NCI-H2171 treated with DMSO at 0.1 percent for 48 hours (cell line): Measurements from ENCODE around the gene BBC3.
"Not testable (repeated sequence)": the region's sequence is repeated elsewhere in the genome, so short reads cannot be mapped to it uniquely, and the experiment has no call there.

ENCODE experiments used
- DNase-seq: peaks from one replicate; lab custom pipeline; 2025; lab: John Stamatoyannopoulos, UW

Gene BBC3, protein sequence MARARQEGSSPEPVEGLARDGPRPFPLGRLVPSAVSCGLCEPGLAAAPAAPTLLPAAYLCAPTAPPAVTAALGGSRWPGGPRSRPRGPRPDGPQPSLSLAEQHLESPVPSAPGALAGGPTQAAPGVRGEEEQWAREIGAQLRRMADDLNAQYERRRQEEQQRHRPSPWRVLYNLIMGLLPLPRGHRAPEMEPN

DNA sequence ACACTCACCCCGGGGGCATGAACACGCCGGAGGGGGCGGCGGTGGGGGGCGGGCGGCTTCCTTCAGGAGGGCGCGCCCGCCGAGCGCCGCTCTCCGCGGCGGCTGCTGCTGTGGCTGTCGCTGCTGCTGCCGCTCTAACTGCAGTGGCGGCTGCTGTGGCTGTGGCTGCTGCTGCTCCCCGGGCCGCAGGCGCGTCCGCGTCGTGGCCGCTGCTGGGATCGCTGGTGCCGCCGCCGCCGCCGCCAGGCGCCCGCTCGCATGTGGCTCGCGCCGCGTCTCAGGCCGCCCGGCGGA is at the start of gene BBC3:
Gene BBC3, minus strand, starts transcription at position 279 of the 294 bp plus-strand sequence. CDS start 2,768 bp downstream, outside the sequence.
- DNase-seq: no peak

DNA sequence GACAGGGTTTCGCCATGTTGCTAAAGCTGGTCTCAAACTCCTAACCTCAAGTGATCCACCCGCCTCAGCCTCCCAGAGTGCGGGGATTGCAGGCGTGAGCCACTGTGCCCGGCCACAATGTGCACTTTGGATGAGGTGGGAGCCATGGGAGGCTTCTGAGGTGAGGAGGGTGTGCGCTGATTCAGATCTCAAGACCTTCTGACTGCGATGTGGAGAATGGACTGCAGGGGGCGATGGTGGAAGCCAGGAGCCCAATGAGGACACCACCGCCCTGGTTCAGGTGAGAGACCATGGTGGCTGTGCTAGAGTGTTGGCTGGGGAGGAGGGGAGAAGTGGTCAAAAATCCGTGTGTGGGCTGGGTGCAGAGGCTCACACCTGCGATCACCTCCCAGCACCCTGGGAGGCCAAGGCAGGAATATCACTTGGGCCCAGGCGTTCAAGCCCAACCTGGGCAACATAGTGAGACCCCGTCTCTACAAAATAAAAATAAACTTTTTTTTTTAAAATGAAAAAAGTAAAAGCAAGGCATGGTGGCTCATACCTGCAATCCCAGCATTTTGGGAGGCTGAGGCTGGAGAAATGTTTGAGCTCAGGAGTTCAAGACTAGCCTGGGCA is 49.3 kb upstream of the BBC3 start:
- DNase-seq: no peak

DNA sequence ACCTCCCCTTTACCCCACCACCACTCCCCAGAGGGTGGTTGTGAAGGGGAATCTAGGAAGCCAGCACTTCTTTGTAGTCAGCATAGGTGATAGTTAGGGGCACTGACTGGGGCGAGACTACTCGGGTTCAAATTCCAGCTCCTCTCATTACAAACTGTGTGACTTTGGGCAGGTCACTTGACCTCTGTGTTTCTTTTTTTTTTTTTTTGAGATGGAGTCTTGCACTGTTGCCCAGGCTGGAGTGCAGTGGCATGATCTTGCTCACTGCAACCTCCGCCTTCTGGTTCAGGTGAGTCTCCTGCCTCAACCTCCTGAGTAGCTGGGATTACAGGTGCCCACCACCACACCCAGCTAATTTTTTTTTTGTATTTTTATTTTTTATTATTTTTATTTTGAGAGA is 45.5 kb upstream of the BBC3 start:
- DNase-seq: not testable (repeated sequence)

DNA sequence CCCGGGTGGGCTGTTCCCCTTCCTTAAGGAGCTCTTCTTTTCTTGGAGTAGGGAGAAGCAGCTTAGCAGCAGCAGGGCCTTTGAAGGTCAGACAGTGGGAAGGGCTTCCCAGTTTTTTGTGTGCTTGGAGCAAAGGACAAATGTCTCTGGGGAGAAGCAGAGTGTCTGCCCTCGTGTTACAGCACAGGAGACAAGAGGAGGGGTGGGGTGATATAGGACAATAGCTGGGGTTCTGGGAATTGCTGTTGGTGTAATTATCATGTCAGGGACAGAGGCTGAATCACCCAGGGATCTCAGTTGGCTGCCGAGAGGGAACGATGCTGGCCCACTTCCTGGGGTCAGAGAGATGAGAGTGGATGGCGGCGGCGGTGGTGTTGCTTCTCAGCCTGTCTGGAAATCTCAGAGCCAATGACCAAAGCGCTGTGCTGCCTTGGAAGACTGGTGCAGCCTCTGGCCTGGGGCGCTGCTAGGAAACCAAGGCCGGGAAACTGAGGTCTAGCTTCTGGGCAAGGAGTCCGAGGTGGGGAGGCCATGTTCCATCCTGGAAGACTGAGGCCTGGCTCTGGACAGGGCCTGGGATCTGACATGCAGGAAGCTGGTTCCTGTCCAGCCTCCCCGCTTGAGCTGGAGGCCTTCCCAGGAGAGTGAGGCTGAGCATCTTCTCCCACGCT is 44.9 kb upstream of the BBC3 start:
- DNase-seq: peak; percentile 29

DNA sequence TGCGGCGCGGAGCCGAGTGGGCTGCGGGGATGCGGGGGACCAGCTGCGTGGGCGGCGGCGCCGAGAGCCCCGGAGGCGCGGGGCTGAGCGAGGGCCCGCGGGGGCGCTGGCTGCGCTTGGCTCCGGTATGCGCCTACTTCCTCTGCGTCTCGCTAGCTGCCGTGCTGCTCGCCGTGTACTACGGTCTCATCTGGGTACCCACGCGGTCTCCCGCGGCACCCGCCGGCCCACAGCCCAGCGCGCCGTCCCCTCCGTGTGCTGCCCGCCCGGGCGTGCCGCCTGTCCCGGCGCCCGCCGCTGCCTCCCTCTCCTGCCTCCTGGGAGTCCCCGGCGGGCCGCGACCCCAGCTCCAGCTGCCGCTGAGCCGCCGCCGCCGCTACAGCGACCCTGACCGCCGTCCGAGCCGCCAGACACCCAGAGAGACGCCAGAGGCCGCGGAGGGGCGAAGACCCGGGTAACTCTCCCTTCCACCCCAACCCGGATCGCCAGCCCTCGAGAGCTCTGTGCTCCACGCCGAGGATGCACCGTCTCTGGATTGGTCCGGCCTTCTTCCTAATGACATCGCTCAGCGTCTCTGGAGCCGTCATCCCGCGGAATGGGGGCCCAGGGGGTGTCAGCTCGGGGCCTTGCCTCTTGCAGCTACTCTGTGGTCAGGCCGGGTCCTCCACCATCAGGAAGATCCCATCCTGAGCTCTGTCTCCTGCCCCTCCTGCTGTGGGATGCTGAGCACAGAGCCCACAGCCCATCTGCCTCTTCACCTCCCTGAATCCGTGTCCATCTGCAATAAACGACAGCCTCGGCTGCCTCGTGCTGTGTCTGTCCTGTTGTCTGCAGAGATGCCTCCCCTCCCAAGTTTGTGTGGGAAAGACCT is 44.1 kb upstream of the BBC3 start:
- DNase-seq: peak; percentile 23

DNA sequence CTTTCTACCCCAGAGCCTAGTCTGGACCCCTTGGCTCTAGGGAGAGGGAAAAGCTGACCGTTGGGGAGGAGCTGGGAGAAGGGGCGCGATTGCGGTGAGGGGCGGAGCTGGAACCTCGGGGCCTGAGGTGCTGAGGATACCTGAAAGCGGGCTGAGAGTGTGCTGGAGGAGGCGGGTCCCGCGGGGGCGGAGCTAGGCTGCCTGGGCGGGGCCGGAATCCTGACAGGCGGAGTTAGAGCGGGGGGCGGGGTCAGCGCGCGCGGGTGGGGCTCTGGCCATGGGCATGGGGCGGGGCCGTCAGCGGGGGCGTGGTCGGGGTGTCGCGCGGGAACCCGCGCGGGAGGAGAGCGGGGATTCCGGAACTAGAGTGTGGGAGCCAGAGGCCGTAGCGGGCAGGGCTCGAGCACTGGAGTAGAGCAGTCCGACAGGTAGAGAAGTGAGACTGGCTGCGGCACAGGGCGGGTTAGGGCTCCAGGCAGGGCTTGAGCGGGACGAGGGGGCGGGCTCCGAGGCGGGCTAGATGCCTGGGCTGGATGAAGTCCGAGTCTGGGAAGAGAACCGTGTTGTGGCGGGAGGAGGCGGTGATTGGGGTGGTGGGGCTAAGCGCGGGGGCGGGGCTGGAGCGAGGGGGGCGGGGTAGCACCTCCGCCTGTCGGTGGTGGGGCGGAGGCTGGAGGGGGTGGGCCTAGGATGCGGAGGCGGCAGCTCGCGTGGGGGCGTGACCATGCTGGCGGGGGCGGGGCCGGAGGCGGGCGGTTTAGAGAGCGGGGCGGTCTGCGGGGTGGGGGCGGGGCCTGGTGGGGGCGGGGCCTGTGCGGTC is 43.3 kb upstream of the BBC3 start, which contains the start of gene INAFM1:
Gene INAFM1, plus strand, starts transcription at position 815 of the 820 bp plus-strand sequence. CDS start 35 bp downstream, outside the sequence.
- DNase-seq: peak; percentile 91

DNA sequence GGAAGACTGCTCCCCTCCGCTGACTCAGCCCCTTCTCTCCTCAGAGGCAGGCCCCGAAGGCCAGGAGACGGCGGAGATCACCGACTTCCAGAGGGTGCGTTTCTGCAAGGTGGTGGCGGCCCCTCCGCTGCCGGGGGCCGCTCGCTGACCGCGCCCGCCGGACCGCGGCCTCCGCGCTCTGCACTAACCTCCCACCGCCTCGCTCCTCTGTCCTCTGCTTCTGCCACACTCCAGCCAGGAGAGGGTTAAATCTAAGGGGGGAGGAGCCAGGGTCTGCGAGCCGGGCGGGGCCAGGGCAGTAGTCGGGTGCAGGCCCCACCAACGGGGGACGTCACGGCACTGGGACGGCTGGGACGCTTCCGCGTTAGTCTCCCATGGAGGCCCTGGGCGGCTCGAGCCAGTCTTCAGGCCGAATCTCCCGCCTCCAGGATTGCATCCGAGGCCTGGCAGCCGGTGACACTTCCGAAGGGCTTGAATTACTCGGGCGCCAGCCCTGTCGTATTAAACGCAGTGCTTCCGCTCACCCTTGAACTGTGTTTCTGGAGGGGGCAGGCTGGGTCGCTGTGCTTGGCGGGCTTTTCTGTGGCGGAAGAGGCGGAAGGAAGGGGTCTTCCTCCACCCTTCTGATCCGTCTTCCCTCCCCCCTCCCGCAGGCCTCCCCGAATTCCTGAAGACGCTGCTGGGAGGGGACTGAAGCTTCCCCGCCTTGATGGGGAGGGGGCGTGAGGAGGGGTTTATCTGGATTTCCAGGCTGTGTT is 42.5 kb upstream of the BBC3 start:
- DNase-seq: peak; percentile 89

DNA sequence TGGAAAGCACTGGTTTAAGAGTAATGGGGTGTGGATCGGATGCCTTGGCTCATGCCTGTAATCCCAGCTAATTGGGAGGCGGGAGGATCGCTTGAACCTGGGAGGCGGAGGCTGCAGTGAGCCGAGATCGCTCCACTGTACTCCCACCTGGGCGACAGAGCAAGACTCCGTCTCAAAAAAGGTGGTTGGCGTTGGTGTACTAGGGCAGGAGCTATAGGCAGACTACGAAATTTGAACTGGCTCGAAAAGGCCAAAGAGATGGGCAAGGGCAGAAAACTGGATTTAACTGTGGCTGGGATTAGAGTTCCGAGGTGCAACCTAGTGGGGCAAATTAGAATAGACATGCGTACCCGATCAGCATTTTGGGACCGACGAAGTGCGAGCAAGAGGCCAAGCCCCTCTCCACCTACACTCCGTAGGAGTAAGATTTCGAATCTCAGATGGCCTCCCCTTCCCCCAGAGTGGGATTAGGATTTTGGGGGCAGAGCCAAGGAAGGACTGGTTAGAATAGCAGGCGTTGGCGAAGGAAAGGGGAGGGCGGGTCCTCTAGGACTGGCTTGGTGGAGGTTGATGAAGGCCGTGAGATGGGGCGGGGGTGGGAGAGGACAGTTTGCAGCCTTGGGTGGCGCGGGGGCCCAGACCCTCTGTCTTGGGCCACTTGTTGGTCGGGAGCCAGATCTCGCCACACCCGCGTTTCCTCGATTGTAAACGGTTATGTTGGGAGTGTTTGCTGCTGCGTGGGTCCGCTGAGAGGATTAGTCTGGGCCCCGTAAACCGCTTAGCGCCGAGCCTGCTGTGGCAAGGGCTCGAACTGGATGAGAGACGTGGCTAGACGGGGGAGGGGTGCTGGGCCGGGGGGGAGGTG is 41.7 kb upstream of the BBC3 start:
- no peak for DNase-seq

DNA sequence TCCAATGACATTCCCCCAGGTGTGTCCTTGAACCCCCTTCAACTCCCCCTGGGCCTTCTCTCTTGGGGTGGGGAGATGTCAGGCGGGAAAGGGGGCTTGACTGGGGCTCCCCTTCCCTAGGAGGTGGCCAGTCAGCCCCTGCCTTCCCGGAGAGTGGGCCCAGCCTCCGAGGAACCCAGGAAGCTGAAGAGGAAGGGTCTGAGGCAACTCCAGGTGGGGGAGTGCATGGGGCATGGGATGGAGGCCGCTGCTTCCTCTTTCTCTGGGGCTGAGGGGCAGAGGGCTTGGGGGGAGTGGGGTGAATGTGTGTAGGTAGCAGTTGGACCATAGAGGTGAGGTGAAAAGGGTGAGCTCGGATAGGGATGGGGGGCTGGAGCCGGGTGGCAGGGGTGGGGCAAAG is 41.0 kb upstream of the BBC3 start:
- no peak for DNase-seq

DNA sequence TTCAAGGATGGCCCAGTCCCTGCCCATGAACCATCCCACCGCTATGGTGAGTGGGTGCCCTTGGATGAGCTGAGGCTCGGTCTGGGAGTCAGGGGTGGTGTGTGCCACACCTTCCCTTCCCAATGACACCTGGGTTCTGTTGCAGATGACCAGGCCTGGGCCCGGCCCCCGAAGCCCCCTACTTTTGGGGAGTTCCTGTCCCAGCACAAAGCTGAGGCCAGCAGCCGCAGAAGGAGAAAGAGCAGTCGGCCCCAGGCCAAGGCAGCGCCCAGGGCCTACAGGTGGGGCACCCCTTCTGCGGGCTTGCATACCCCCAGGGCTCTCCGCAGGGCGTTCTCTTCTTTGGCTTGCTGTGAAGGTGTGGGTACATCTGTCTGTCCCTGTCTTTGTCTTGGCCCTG is 39.4 kb upstream of the BBC3 start:
- DNase-seq: no peak

DNA sequence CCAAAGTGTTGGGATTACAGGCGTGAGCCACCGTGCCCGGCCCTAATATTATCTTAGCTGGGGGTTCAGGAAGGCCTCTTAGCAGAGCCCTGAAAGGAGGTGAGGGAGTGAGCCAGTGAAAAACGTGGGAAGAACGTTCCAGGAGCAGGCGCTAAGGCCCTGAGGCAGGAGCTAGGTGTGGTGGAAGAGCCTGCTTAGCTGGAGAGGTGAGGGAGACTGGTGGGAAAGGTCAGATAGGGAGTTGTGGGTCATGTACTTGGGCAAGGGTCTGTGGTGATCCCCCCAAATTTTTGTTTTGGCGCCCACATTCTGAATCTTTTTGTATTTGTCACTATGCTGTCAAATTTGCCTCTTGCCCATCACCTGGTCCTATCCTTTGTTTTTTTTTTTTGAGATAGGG is 38.6 kb upstream of the BBC3 start:
- DNase-seq: no peak

DNA sequence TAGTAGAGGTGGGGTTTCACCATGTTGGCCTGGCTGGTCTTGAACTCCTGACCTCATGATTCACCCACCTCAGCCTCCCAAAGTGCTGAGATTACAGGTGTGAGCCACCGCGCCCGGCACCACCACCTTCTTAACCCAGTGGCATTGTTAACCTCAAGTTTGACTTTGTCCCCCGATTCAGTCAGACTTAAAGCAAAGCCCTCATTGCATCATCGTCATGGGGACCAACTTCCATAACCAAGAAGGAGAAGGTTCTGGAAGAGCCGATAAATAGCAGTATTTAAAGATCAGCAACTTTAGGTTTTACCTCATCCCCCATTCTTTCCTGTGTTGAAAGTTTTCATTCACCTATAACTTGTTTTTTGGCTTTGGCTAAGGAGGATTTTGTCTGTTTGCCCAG is 37.0 kb upstream of the BBC3 start:
- DNase-seq: no peak

DNA sequence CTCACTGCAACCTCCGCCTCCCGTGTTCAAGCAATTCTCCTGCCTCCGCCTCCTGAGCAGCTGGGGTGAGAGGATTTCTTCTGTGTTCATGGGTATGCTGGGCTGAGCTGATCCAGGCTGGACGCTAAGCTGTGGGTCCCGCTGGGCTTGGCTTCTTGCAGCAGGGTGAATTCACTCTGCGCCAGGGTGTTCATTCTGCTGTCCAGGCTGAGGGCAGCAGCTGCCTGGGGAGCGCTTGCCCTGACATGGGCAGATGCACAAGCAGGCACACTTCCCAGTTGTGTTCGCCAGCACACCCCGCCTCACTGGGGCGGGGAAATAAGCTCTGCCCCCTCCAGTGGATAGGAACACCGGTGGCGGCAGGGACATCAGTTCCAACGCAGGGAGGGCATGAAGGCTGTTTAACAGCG is 36.4 kb upstream of the BBC3 start:
- DNase-seq: no peak

DNA sequence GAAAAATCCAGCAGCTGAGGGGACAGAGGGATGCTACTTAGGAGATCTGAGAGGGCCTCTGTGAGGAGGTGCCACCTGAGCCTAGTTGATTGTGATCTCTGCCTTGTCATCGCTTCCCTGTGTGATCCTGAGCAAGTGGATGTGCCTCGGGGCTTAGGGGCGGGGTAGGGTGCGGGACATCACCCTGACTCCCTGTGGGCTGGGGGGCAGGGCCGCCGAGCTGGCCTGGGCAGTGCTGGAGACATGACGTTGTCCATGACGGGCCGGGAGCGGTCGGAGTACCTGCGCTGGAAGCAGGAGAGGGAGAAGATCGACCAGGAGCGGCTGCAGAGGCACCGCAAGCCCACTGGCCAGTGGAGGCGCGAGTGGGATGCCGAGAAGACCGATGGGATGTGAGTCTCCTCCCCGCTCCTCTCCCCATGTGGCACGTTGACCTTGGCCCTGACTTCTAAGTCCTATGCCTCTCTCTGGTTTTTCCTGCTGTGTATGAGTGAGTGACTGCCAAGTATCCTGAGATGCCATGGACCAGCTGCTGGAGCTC is 35.5 kb upstream of the BBC3 start:
- DNase-seq: no peak

DNA sequence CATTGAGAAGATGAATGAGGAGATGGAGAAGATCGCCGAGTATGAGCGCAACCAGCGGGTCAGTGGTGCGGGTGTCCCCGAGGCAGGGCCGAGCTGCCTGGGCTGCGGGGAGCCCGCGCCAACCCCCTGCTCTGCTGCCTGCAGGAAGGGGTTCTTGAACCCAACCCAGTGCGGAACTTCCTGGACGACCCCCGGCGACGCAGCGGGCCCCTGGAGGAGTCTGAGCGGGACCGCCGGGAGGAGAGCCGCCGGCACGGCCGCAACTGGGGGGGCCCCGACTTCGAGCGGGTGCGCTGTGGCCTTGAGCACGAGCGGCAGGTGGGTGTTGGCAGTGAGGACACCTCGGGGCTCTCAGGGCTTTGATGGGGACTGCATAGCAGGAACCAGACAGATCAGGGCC is 33.6 kb upstream of the BBC3 start:
- DNase-seq: no peak

DNA sequence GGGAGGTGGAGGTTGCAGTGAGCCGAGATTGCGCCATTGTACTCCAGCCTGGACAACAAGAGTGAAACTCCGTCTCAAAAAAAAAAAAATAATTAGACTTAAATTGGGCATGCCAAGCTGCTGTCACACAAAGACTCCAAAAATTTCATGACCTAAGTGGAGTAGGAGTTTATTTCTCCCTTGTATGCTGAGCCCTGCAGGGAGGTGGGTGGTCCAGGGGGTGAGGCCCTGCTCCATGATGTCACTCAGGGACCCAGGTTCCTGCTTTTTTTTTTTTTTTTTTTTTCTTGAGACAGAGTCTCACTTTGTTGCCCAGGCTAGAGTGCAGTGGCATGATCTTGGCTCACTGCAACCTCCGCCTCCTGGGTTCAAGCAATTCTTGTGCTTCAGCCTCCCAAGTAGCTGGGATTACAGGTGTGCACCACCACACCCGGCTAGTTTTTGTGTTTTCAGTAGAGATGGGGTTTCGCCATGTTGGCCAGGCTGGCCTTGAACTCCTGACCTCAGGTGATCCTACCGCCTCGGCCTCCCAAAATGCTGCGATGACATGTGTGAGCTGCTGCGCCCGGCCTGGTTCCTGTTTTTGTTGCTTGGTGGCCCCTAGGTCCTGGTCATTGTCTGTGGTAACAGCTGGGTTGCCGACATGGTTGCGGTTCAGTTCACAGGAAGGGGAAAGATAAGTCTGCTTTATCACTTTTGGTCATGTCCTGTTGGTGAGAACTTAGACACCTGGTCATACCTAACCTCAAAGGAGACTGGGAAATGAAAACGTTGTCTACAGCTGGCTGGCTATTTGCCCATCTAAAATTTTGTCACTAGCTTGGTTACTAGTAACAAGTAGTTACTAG is 31.2 kb upstream of the BBC3 start:
- not testable (repeated sequence) for DNase-seq

DNA sequence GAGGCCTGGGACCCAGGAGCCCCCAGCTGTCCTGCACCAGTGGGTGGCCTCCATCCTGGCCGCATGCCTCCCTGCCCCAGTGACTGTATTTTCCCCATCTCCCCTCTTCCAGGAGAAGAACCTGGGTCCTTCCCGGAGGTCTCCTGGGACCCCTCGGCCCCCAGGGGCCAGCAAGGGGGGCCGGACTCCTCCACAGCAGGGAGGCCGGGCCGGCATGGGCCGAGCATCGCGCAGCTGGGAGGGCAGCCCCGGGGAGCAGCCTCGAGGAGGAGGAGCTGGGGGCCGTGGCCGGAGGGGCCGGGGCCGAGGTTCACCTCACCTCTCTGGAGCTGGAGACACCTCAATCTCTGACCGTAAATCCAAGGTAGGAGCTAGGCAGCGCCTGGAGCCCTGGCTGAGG is 29.5 kb upstream of the BBC3 start:
- DNase-seq: no peak

DNA sequence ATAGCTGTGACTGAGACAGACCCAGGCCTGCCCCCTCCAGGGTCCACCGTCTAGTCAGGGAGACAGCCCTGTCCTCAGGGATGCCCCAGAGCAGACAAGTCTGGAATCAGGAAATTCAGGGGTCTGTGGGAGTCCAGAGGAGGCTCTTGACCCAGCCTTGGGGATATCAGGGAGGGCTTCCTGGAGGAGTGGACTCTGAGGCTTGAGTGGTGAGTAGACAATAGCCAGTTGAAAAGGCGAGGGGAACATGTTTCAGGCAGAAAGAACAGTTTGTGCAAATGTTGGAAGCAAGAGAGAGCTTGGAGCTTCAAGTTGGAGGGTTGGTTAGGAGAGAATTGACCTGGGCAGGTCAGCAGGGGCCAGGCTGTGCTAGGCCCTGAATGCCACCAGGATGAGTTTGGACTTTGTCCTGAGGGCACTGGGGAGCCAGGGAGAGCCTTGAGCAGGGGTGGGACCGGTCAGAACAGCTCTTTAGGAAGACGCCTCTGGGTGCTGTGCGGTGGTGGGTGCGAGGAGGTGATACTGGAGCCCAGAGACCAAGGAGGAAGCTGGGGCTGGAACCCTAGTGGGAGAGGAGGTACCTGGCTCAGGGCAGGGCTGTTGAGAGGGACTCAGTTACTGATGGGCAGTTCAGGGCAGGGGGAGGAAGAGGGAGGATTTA is 28.0 kb upstream of the BBC3 start:
- DNase-seq: no peak
